Mononuclear cell (primary cell): Measurements from ENCODE around the gene SLC35A4. TPM values are rescaled to one million over a fixed set of nuclear protein-coding genes. Genes with fewer than 3 reads are reported as not detected.
"Not testable (repeated sequence)": the region's sequence is repeated elsewhere in the genome, so short reads cannot be mapped to it uniquely, and the experiment has no call there.

Experiments
- H3K27me3 ChIP-seq: 2 replicates; pipeline ENCODE4 v1.6.0; 2011; ENCODE audit warnings: low read length, control low read depth; ENCODE audit not compliant: insufficient read depth
- H3K4me1 ChIP-seq: 2 replicates; pipeline ENCODE4 v1.5.1; 2011; ENCODE audit warnings: mild to moderate bottlenecking, low read length, control low read depth; ENCODE audit not compliant: insufficient read depth
- H3K4me3 ChIP-seq: 2 replicates; pipeline ENCODE4 v1.5.1; 2011; ENCODE audit warnings: mild to moderate bottlenecking, low read length, moderate library complexity
- H3K9me3 ChIP-seq: 2 replicates; pipeline ENCODE4 v1.5.1; 2011; ENCODE audit warnings: low read depth, mild to moderate bottlenecking, control low read depth, low read length
- total RNA-seq: library from RNA; depleted of rRNA; stranded (reverse); fragments of >200 nt; gene quantifications from one replicate; pipeline ENCODE4 v1.2.3, GENCODE V29; 2012

The SLC35A4 gene
- total RNA-seq, 1 donor, result 13.1 TPM

- Histone ChIP-seq H3K27me3 (no peaks in the 10 kb centered on the region), H3K4me3 (no peak overlapping the region), H3K9me3 (no peaks in the 10 kb centered on the region), H3K4me1 (peaks cover 58% of the 10 kb centered on the region)
These were observed 3.2 kb downstream of the SLC35A4 start for GRCh38 chr5:140567871-140568270.

- Histone ChIP-seq H3K9me3 (no peaks in the 10 kb centered on the region), H3K4me3 (no peak overlapping the region), H3K27me3 (no peaks in the 10 kb centered on the region), H3K4me1 (peaks cover 53% of the 10 kb centered on the region)
These were observed 3.9 kb downstream of the SLC35A4 start for GRCh38 chr5:140568443-140569063.

GRCh38 chr5:140569197-140569596 is 4.6 kb downstream of the SLC35A4 start:
- Histone ChIP-seq H3K4me1 (peaks cover 49% of the 10 kb centered on the region), H3K9me3 (no peaks in the 10 kb centered on the region), H3K4me3 (no peak overlapping the region), H3K27me3 (no peaks in the 10 kb centered on the region)

GRCh38 chr5:140570058-140570457 is 5.4 kb downstream of the SLC35A4 start:
- Histone ChIP-seq H3K9me3 (no peaks in the 10 kb centered on the region), H3K4me1 (peaks cover 46% of the 10 kb centered on the region), H3K27me3 (no peaks in the 10 kb centered on the region), H3K4me3 (no peak overlapping the region)

- H3K9me3 ChIP-seq, result no peaks in the 10 kb centered on the region
- H3K4me1 ChIP-seq, result peaks cover 46% of the 10 kb centered on the region
- H3K27me3 ChIP-seq, result no peaks in the 10 kb centered on the region
- no peak overlapping the region for H3K4me3 ChIP-seq
These were observed 5.9 kb downstream of the SLC35A4 start for GRCh38 chr5:140570488-140570887.

- Histone ChIP-seq H3K27me3 (no peaks in the 10 kb centered on the region), H3K4me1 (peaks cover 46% of the 10 kb centered on the region), H3K9me3 (no peaks in the 10 kb centered on the region), H3K4me3 (no peak overlapping the region)
These were observed 6.5 kb downstream of the SLC35A4 start for GRCh38 chr5:140571105-140571504.

- Histone ChIP-seq H3K4me3 (no peak overlapping the region), H3K27me3 (no peaks in the 10 kb centered on the region), H3K4me1 (peaks cover 40% of the 10 kb centered on the region), H3K9me3 (no peaks in the 10 kb centered on the region)
These were observed 9.1 kb downstream of the SLC35A4 start for GRCh38 chr5:140573683-140574082.

GRCh38 chr5:140574165-140574564 is 9.5 kb downstream of the SLC35A4 start:
- no peaks in the 10 kb centered on the region for H3K27me3 ChIP-seq
- H3K4me3 ChIP-seq, result no peak overlapping the region
- no peaks in the 10 kb centered on the region for H3K9me3 ChIP-seq
- peaks cover 35% of the 10 kb centered on the region for H3K4me1 ChIP-seq

- Histone ChIP-seq H3K4me1 (peaks cover 24% of the 10 kb centered on the region), H3K9me3 (no peaks in the 10 kb centered on the region), H3K27me3 (no peaks in the 10 kb centered on the region), H3K4me3 (no peak overlapping the region)
These were observed 10.7 kb downstream of the SLC35A4 start for GRCh38 chr5:140575309-140575708.

GRCh38 chr5:140576776-140577201 is 12.2 kb downstream of the SLC35A4 start:
- Histone ChIP-seq H3K27me3 (no peaks in the 10 kb centered on the region), H3K4me1 (peaks cover 22% of the 10 kb centered on the region), H3K4me3 (no peak overlapping the region), H3K9me3 (no peaks in the 10 kb centered on the region)

- not testable (repeated sequence) for H3K4me3 ChIP-seq, H3K9me3 ChIP-seq, H3K27me3 ChIP-seq
- peaks cover 22% of the 10 kb centered on the region for H3K4me1 ChIP-seq
These were observed 14.6 kb downstream of the SLC35A4 start for GRCh38 chr5:140579188-140579747.

- Histone ChIP-seq H3K9me3 (no peaks in the 10 kb centered on the region), H3K27me3 (no peaks in the 10 kb centered on the region), H3K4me1 (peaks cover 33% of the 10 kb centered on the region), H3K4me3 (no peak overlapping the region)
These were observed 22.9 kb downstream of the SLC35A4 start for GRCh38 chr5:140587495-140587894.

GRCh38 chr5:140588311-140589070 is 23.9 kb downstream of the SLC35A4 start:
- Histone ChIP-seq H3K27me3 (no peaks in the 10 kb centered on the region), H3K4me3 (no peak overlapping the region), H3K4me1 (peaks cover 35% of the 10 kb centered on the region), H3K9me3 (no peaks in the 10 kb centered on the region)

GRCh38 chr5:140590861-140591260 is 26.2 kb downstream of the SLC35A4 start:
- no peaks in the 10 kb centered on the region for H3K27me3 ChIP-seq
- peaks cover 58% of the 10 kb centered on the region for H3K4me1 ChIP-seq
- H3K4me3 ChIP-seq, result peak overlapping the region; percentile 35
- no peaks in the 10 kb centered on the region for H3K9me3 ChIP-seq

GRCh38 chr5:140591747-140592372 is 27.2 kb downstream of the SLC35A4 start:
- H3K4me1 ChIP-seq, result peaks cover 68% of the 10 kb centered on the region
- no peaks in the 10 kb centered on the region for H3K27me3 ChIP-seq
- peak overlapping the region; percentile 35 for H3K4me3 ChIP-seq
- no peaks in the 10 kb centered on the region for H3K9me3 ChIP-seq
